GM12878 (cell line): Measurements from ENCODE around the gene NELFB. TPM values are rescaled to one million over a fixed set of nuclear protein-coding genes. Genes with fewer than 3 reads are reported as not detected.

Experiments used
- ATAC-seq: fragments of 200-7000 bp; cut with Tn5 transposase; 3 replicates; pipeline ENCODE4 v1.9.1; 2020; ENCODE audit warnings: mild to moderate bottlenecking, moderate library complexity
- BruUV-seq: library from RNA; stranded (reverse); fragments of 400-500 nt; replicated peaks from 2 replicates; lab custom pipeline; 2021; lab: Mats Ljungman, UMichigan
- CTCF ChIA-PET: fragments of 300-600 bp; sonication (Branson Sonifier 250); formaldehyde crosslinking; extraction: SDS; loops from one replicate; lab custom pipeline; 2021; ENCODE audit warnings: inconsistent platforms; lab: Yijun Ruan, JAX
- POLR2A ChIA-PET: fragments of 350-600 bp; formaldehyde crosslinking; extraction: SDS; loops from one replicate; lab custom pipeline; 2021; ENCODE audit warnings: inconsistent platforms; lab: Charles Lee
- RAD21 ChIA-PET: fragments of 300-600 bp; sonication (Branson Sonifier 250); formaldehyde crosslinking; loops from one replicate; lab custom pipeline; 2023; ENCODE audit warnings: antibody characterized with exemption; ENCODE audit not compliant: unreplicated experiment; lab: Charles Lee
- SMC1A ChIA-PET: fragments of 300-600 bp; sonication (Branson Sonifier 250); formaldehyde crosslinking; loops from one replicate; lab custom pipeline; 2023; ENCODE audit not compliant: unreplicated experiment, uncharacterized antibody; lab: Charles Lee
- DNase-seq: peaks from one replicate; pipeline ENCODE4 v3.0.0-alpha.2; 2011; ENCODE audit warnings: low read depth, low spot score
- FAIRE-seq: peaks from 3 replicates; lab custom pipeline; 2011; peaks lifted over from hg19 to GRCh38; lab: Jason Lieb, UNC
- H2AFZ ChIP-seq: 2 replicates; pipeline ENCODE4 v1.6.0; 2011; ENCODE audit warnings: low read depth, low read length, control low read depth; ENCODE audit not compliant: control insufficient read depth
- H3K27ac ChIP-seq: 2 replicates; pipeline ENCODE4 v1.5.1; 2011; ENCODE audit warnings: control low read depth; ENCODE audit not compliant: control insufficient read depth, insufficient read depth
- H3K27me3 ChIP-seq, 2 experiments: replicated peaks in 1 of 2; 2 replicates each; pipeline versions ENCODE4 v1.6.0 to v1.6.1; 2011; ENCODE audit warnings: low read length in 1 of 2; ENCODE audit not compliant: control insufficient read depth in 2 of 2, insufficient read depth in 2 of 2
- H3K36me3 ChIP-seq, 2 experiments: 2 replicates each; pipeline ENCODE4 v1.5.1; 2011; ENCODE audit warnings: low read length in 1 of 2; ENCODE audit not compliant: control insufficient read depth in 2 of 2, insufficient read depth in 2 of 2
- H3K4me1 ChIP-seq: 2 replicates; pipeline ENCODE4 v1.6.1; 2011; ENCODE audit warnings: mild to moderate bottlenecking, low read length, moderate library complexity, mixed read lengths; ENCODE audit not compliant: control insufficient read depth, insufficient read depth
- H3K4me2 ChIP-seq: 2 replicates; pipeline ENCODE4 v1.6.0; 2011; ENCODE audit warnings: control low read depth; ENCODE audit not compliant: control insufficient read depth, insufficient read depth
- H3K4me3 ChIP-seq: fragments of 200-600 bp; sonication (generic); 2 replicates; pipeline ENCODE4 v1.5.1; 2016
- H3K79me2 ChIP-seq: 2 replicates; pipeline ENCODE4 v1.6.0; 2011; ENCODE audit warnings: low read length; ENCODE audit not compliant: control insufficient read depth, insufficient read depth
- H3K9ac ChIP-seq: 2 replicates; pipeline ENCODE4 v1.8.0; 2011; ENCODE audit warnings: low read length, control low read depth, mixed read lengths; ENCODE audit not compliant: control insufficient read depth, insufficient read depth
- H3K9me3 ChIP-seq: replicated peaks from 3 replicates; pipeline ENCODE4 v1.5.1; 2011; ENCODE audit warnings: mild to moderate bottlenecking, low read length; ENCODE audit not compliant: control insufficient read depth, insufficient read depth
- H4K20me1 ChIP-seq: 2 replicates; pipeline ENCODE4 v1.6.0; 2011; ENCODE audit not compliant: control insufficient read depth, insufficient read depth
- ASH2L ChIP-seq: fragments of 300-600, 200-600 bp; sonication (generic); IDR thresholded peaks from 2 replicates; pipeline ENCODE4 v1.6.1; 2017; ENCODE audit warnings: low read depth, mild to moderate bottlenecking, borderline replicate concordance
- CBFB ChIP-seq: IDR thresholded peaks from 2 replicates; pipeline ENCODE4 v1.6.1; 2016; ENCODE audit warnings: antibody characterized with exemption, low read depth
- CHD1 ChIP-seq: IDR thresholded peaks from 2 replicates; pipeline ENCODE4 v1.6.1; 2012; ENCODE audit warnings: low read depth, low read length, improper control_type of control experiment
- ETV6 ChIP-seq, 2 experiments: fragments of 450-650 bp in 1 of 2; IDR thresholded peaks in 1 of 2; conservative IDR thresholded peaks in 1 of 2; 2 replicates each; pipeline ENCODE4 v1.6.1; 2014; ENCODE audit warnings: antibody characterized with exemption in 1 of 2, borderline replicate concordance in 1 of 2, low read depth in 1 of 2, mild to moderate bottlenecking in 1 of 2, moderate library complexity in 1 of 2
- GATAD2B ChIP-seq: fragments of 450-650 bp; conservative IDR thresholded peaks from 2 replicates; pipeline ENCODE4 v1.6.1; 2017; ENCODE audit warnings: low read depth, mild to moderate bottlenecking, moderate library complexity
- IKZF2 ChIP-seq, 2 experiments: fragments of 450-650 bp; IDR thresholded peaks; 2 replicates each; pipeline ENCODE4 v1.6.1; 2017; ENCODE audit warnings: mild to moderate bottlenecking in 2 of 2, moderate library complexity in 2 of 2
- LARP7 ChIP-seq: fragments of 450-650 bp; IDR thresholded peaks from 2 replicates; pipeline ENCODE4 v1.6.1; 2017; ENCODE audit warnings: mild to moderate bottlenecking
- NR2C2 ChIP-seq: IDR thresholded peaks from 2 replicates; pipeline ENCODE4 v1.6.1; 2011; ENCODE audit warnings: borderline replicate concordance, low read depth; ENCODE audit not compliant: control insufficient read depth, insufficient read length
- RUNX3 ChIP-seq: IDR thresholded peaks from 2 replicates; pipeline ENCODE4 v1.6.1; 2012; ENCODE audit warnings: low read length, inconsistent platforms
- TCF3 ChIP-seq: IDR thresholded peaks from 2 replicates; pipeline ENCODE4 v1.6.1; 2012; ENCODE audit warnings: low read depth, mild to moderate bottlenecking, low read length, borderline replicate concordance; ENCODE audit not compliant: insufficient read depth
- YY1 ChIP-seq: IDR thresholded peaks from 2 replicates; pipeline ENCODE4 v1.6.1; 2011; ENCODE audit warnings: low read depth, mild to moderate bottlenecking, low read length
- WGBS: methylation state at CpG from one replicate; pipeline ENCODE4 v1.1.6; 2016; ENCODE audit warnings: low lambda C conversion rate; ENCODE audit not compliant: insufficient replicate concordance, insufficient coverage; ENCODE audit errors: missing lambda C conversion rate; 5-methylcytosine and 5-hydroxymethylcytosine counted together
- in situ Hi-C: fragments of 300-500 bp; cut with MboI; formaldehyde crosslinking; loops from 9 replicates; pipeline ENCODE4 v1.14.3; 2018; ENCODE audit warnings: mixed read lengths
- intact Hi-C: fragments of 100-400 bp; cut with micrococcal nuclease; formaldehyde crosslinking; loops from one replicate; pipeline ENCODE4 v1.14.2; 2022; ENCODE audit not compliant: unreplicated experiment
- polyA plus RNA-seq, 11 experiments: library from polyadenylated mRNA; depleted of rRNA in 4 of 11; unstranded in 6 of 11; stranded (reverse) in 5 of 11; fragments of >200 nt; fragmentation: Nextera tagmentation in 4 of 11; fragmentation: Illumina TruSeq in 1 of 11; extraction: Ambion mirVana in 4 of 11; extraction: Trizol in 1 of 11; gene quantifications; 1 replicate in 1 of 11; 2 replicates in 10 of 11; pipeline versions ENCODE4 v1.2.1 to v1.2.3, GENCODE V29; 2011 to 2016; ENCODE audit warnings: inconsistent platforms in 2 of 11, missing spikeins in 2 of 11, low read depth in 1 of 11
- total RNA-seq, 4 experiments: library from RNA; depleted of rRNA in 3 of 4; stranded (reverse); fragments of >200 nt in 3 of 4; fragmentation: Illumina TruSeq in 1 of 4; extraction: Trizol in 1 of 4; gene quantifications; 2 replicates each; pipeline versions ENCODE4 v1.2.1 to v1.2.3, GENCODE V29; 2013 to 2021
- TF ChIP-seq, protein P1 (sequence below): fragments of 450-650 bp; conservative IDR thresholded peaks from 2 replicates; pipeline ENCODE4 v1.6.1; 2017; ENCODE audit warnings: mild to moderate bottlenecking, moderate library complexity
- TF ChIP-seq, protein P2 (sequence below): fragments of 450-650 bp; formaldehyde crosslinking; IDR thresholded peaks from 2 replicates; pipeline ENCODE4 v1.5.0; 2022; ENCODE audit warnings: mild to moderate bottlenecking, missing genetic modification characterization

The NELFB gene
- total and polyA plus RNA-seq, 10 of the 15 experiments (the other 5 are each of a cell fraction or from before 2014, with no cell fraction given): 0.19 to 63.4 (median 30.9) TPM

DNA sequence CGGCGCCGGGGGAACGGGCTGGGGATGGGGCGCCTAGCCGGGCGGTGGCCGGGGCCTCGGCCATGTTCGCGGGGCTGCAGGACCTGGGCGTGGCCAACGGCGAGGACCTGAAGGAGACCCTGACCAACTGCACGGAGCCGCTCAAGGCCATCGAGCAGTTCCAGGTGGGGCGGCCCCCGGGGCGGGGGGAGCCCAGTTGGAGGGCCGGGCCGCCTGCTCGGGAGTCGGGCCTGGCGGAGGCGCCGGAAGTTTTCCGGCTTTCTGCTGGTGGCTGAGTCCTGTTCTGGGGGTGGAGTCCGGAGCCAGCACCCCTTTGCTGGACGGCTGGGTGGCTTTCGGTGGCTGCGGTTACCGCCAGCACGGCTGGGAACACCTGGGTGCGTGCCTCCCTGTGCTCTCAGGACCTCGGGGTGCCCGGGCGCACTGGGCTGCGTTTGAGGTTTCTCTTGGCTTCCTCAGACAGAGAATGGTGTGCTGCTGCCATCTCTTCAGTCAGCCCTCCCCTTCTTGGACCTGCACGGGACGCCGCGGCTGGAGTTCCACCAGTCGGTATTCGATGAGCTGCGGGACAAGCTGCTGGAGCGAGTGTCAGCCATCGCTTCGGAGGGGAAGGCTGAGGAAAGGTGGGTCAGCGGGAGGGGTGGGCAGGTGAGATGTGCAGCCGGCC lies 454 bp downstream of the NELFB start:
- TF ChIP-seq RUNX3 (peak; percentile 54; the same call in 1 of the 2 replicates), ETV6 (conservative IDR thresholded peaks at IDR 0.05 in 1 of 2, IDR thresholded peaks at IDR 0.05 in 1 of 2; ENCODE audit: borderline replicate concordance in 1 of 2, low read depth in 1 of 2) (0 out of 4 replicates have a peak, but pooled peaks of 1 of the 2 experiments have one; percentile 38), NR2C2 (no peak), YY1 (peak; percentile 75), GATAD2B (peak; percentile 78; the same call in 1 of the 2 replicates), CBFB (0 out of 2 replicates have a peak, but pooled peaks have one; percentile 14), ASH2L (peak; percentile 82; the same call in 1 of the 2 replicates), CHD1 (0 out of 2 replicates have a peak, but pooled peaks have one; percentile 17), TCF3 (0 out of 2 replicates have a peak, but pooled peaks have one; percentile 57), IKZF2 (IDR thresholded peaks at IDR 0.05) (no peak), LARP7 (peak; percentile 20; the same call in 1 of the 2 replicates)
- TF ChIP-seq, protein P1, sequence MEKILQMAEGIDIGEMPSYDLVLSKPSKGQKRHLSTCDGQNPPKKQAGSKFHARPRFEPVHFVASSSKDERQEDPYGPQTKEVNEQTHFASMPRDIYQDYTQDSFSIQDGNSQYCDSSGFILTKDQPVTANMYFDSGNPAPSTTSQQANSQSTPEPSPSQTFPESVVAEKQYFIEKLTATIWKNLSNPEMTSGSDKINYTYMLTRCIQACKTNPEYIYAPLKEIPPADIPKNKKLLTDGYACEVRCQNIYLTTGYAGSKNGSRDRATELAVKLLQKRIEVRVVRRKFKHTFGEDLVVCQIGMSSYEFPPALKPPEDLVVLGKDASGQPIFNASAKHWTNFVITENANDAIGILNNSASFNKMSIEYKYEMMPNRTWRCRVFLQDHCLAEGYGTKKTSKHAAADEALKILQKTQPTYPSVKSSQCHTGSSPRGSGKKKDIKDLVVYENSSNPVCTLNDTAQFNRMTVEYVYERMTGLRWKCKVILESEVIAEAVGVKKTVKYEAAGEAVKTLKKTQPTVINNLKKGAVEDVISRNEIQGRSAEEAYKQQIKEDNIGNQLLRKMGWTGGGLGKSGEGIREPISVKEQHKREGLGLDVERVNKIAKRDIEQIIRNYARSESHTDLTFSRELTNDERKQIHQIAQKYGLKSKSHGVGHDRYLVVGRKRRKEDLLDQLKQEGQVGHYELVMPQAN: no peak; the same call in 1 of the 2 replicates
- TF ChIP-seq, protein P2, sequence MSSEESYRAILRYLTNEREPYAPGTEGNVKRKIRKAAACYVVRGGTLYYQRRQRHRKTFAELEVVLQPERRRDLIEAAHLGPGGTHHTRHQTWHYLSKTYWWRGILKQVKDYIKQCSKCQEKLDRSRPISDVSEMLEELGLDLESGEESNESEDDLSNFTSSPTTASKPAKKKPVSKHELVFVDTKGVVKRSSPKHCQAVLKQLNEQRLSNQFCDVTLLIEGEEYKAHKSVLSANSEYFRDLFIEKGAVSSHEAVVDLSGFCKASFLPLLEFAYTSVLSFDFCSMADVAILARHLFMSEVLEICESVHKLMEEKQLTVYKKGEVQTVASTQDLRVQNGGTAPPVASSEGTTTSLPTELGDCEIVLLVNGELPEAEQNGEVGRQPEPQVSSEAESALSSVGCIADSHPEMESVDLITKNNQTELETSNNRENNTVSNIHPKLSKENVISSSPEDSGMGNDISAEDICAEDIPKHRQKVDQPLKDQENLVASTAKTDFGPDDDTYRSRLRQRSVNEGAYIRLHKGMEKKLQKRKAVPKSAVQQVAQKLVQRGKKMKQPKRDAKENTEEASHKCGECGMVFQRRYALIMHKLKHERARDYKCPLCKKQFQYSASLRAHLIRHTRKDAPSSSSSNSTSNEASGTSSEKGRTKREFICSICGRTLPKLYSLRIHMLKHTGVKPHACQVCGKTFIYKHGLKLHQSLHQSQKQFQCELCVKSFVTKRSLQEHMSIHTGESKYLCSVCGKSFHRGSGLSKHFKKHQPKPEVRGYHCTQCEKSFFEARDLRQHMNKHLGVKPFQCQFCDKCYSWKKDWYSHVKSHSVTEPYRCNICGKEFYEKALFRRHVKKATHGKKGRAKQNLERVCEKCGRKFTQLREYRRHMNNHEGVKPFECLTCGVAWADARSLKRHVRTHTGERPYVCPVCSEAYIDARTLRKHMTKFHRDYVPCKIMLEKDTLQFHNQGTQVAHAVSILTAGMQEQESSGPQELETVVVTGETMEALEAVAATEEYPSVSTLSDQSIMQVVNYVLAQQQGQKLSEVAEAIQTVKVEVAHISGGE: no peak
- ChIA-PET RAD21 (interaction anchor here (0.6 to 2.2 kb wide), 6 partner anchors 15 to 343 kb away, joined by 3 to 13 read pairs (median 5); partner anchors contain the start of gene TUBB4B), CTCF (interaction anchor here (1.0 to 1.6 kb wide), 7 partner anchors 9 to 27 kb away, joined by 3 to 7 read pairs (median 4); partner anchors contain the start of gene TUBB4B), POLR2A (interaction anchor here (0.6 to 6.2 kb wide), 8 partner anchors 12 to 105 kb away, joined by 3 to 112 read pairs (median 6); partner anchors contain the start of gene TUBB4B), SMC1A (interaction anchor here (1.6 kb wide), 1 partner anchor 19 kb away, joined by 5 read pairs; no protein-coding TSS in a partner anchor)
- Histone ChIP-seq H3K27me3 (no peaks in the 10 kb centered on the region), H2AFZ (peak overlapping the region; percentile 78), H3K79me2 (peaks cover 18% of the 10 kb centered on the region), H3K4me1 (peaks cover 14% of the 10 kb centered on the region), H3K27ac (peak overlapping the region; percentile 77), H3K9me3 (no peaks in the 10 kb centered on the region), H4K20me1 (no peaks in the 10 kb centered on the region), H3K4me2 (peak overlapping the region; percentile 81), H3K9ac (peak overlapping the region; percentile 74), H3K36me3 (peaks cover 2 to 8% of the 10 kb centered on the region in 2 experiments; a peak in 3 of 4 replicates), H3K4me3 (peak overlapping the region; percentile 93)
- no peak for FAIRE-seq
- WGBS: 1% methylated on average over 51 of the region's 51 CpGs
- in situ Hi-C loops: no loop called here
- DNase-seq: no peak
- BruUV-seq: no TSS peak
- peak; percentile 47 for ATAC-seq
- intact Hi-C loops: no loop called here
